Natural killer cell (primary cell): ENCODE data around the gene NBEAL2. TPM values are rescaled to one million over a fixed set of nuclear protein-coding genes. Genes with fewer than 3 reads are reported as not detected.

Experiments
- ATAC-seq, 3 donors: fragments of 150-1000 bp in 2 of 3; fragments of 200-7000 bp in 1 of 3; cut with Tn5 transposase; 1 replicate in 1 of 3; 2 replicates in 2 of 3; pipeline ENCODE4 v1.10.0; 2021; ENCODE audit warnings: mild to moderate bottlenecking in 2 of 3, moderate library complexity in 2 of 3
- DNase-seq, 2 donors: peaks; one replicate each; pipeline versions ENCODE4 v3.0.0 to v3.0.0-alpha.2; 2013 to 2021; ENCODE audit warnings: mixed read lengths in 1 of 2
- H3K27ac ChIP-seq: one replicate; pipeline ENCODE4 v1.5.1; 2013; ENCODE audit warnings: mild to moderate bottlenecking, low read length
- H3K27me3 ChIP-seq: one replicate; pipeline ENCODE4 v1.6.1; 2013; ENCODE audit warnings: low read length; ENCODE audit not compliant: control insufficient read depth, insufficient read depth
- H3K36me3 ChIP-seq: one replicate; pipeline ENCODE4 v1.6.1; 2013; ENCODE audit warnings: low read length; ENCODE audit not compliant: control insufficient read depth, insufficient read depth
- H3K4me1 ChIP-seq: one replicate; pipeline ENCODE4 v1.6.1; 2013; ENCODE audit warnings: low read length; ENCODE audit not compliant: control insufficient read depth, insufficient read depth
- H3K4me3 ChIP-seq: one replicate; pipeline ENCODE4 v1.5.1; 2013; ENCODE audit warnings: low read length
- H3K9me3 ChIP-seq: one replicate; pipeline ENCODE4 v1.6.1; 2013; ENCODE audit warnings: low read length; ENCODE audit not compliant: control insufficient read depth, insufficient read depth
- H3K27ac Mint-ChIP-seq, 2 donors: one replicate each; pipeline ENCODE4 v1.8.0; 2022; ENCODE audit warnings: mild to moderate bottlenecking in 2 of 2, mixed read lengths in 2 of 2, moderate library complexity in 1 of 2
- H3K27me3 Mint-ChIP-seq, 2 donors: one replicate each; pipeline ENCODE4 v1.8.0; 2022; ENCODE audit warnings: low read depth in 2 of 2, mixed read lengths in 2 of 2
- H3K36me3 Mint-ChIP-seq: one replicate; pipeline ENCODE4 v1.8.0; 2022; ENCODE audit warnings: mixed read lengths
- H3K4me1 Mint-ChIP-seq, 2 donors: one replicate each; pipeline ENCODE4 v1.8.0; 2022; ENCODE audit warnings: mixed read lengths in 2 of 2
- H3K4me3 Mint-ChIP-seq: one replicate; pipeline ENCODE4 v1.8.0; 2022; ENCODE audit warnings: mild to moderate bottlenecking, moderate library complexity, mixed read lengths
- H3K9me3 Mint-ChIP-seq, 2 donors: one replicate each; pipeline ENCODE4 v1.8.0; 2022; ENCODE audit warnings: mixed read lengths in 2 of 2
- CTCF ChIP-seq: fragments of 200-600 bp; IDR thresholded peaks from one replicate; pipeline ENCODE4 v1.8.0; 2022; ENCODE audit warnings: antibody characterized with exemption
- WGBS: methylation state at CpG from one replicate; pipeline ENCODE4 v1.1.7; 2013; ENCODE audit warnings: missing lambda C conversion rate; ENCODE audit not compliant: insufficient coverage; 5-methylcytosine and 5-hydroxymethylcytosine counted together
- intact Hi-C: fragments of 100-400 bp; cut with micrococcal nuclease; formaldehyde crosslinking; loops from one replicate; pipeline ENCODE4 v1.14.2; 2022
- total RNA-seq, 4 donors: library from RNA; stranded (reverse); fragments of 120-200 nt in 1 of 4; gene quantifications; one replicate each; pipeline versions ENCODE4 v1.2.3 to v1.2.4, GENCODE V29; 2013 to 2022

The NBEAL2 gene
- total RNA-seq, 3 donors from 2014 or later (not counting 1 experiment from before 2014, with no cell fraction given), result 453 to 536 (median 532) TPM

GRCh38 chr3:46965151-46965550 lies 14.3 kb upstream of the NBEAL2 start:
- no peak for TF ChIP-seq CTCF
- Histone ChIP-seq H3K9me3 (no peaks in the 10 kb centered on the region), H3K27me3 (no peaks in the 10 kb centered on the region), H3K27ac (no peak overlapping the region), H3K4me3 (no peak overlapping the region), H3K36me3 (peaks cover 11% of the 10 kb centered on the region), H3K4me1 (peaks cover 63% of the 10 kb centered on the region)
- Mint-ChIP-seq H3K27me3 (no peaks in the 10 kb centered on the region), H3K36me3 (no peaks in the 10 kb centered on the region), H3K9me3 (no peaks in the 10 kb centered on the region), H3K4me3 (no peak overlapping the region), H3K27ac (peak overlapping the region; percentile 73 to 93), H3K4me1 (peaks cover 72 to 75% of the 10 kb centered on the region in 2 donors)
- WGBS, result 16% methylated on average over 6 of the region's 6 CpGs
- DNase-seq (no peak), ATAC-seq (peak; percentile 39 to 65 (median 56))
- intact Hi-C loops, result no loop called here

GRCh38 chr3:46966811-46967210 lies 12.7 kb upstream of the NBEAL2 start:
- TF ChIP-seq CTCF, result no peak
- Mint-ChIP-seq H3K4me1 (peaks cover 72 to 75% of the 10 kb centered on the region in 2 donors), H3K4me3 (peak overlapping the region; percentile 38), H3K27ac (peak overlapping the region; percentile 73 to 93), H3K9me3 (no peaks in the 10 kb centered on the region), H3K36me3 (no peaks in the 10 kb centered on the region), H3K27me3 (no peaks in the 10 kb centered on the region)
- WGBS, result 67% methylated on average over 5 of the region's 5 CpGs
- H3K9me3 ChIP-seq, result no peaks in the 10 kb centered on the region
- H3K4me3 ChIP-seq, result no peak overlapping the region
- intact Hi-C loops, result no loop called here
- H3K27ac ChIP-seq, result peak overlapping the region; percentile 6
- H3K27me3 ChIP-seq, result no peaks in the 10 kb centered on the region
- DNase-seq, result no peak
- peak in 2 of 3 donors; percentile 41 to 61 for ATAC-seq
- peaks cover 65% of the 10 kb centered on the region for H3K4me1 ChIP-seq
- H3K36me3 ChIP-seq, result peaks cover 11% of the 10 kb centered on the region

GRCh38 chr3:46968783-46969428 lies 10.6 kb upstream of the NBEAL2 start:
- Histone ChIP-seq H3K27me3 (no peaks in the 10 kb centered on the region), H3K36me3 (peaks cover 8% of the 10 kb centered on the region), H3K27ac (no peak overlapping the region), H3K9me3 (no peaks in the 10 kb centered on the region), H3K4me3 (no peak overlapping the region), H3K4me1 (peaks cover 76% of the 10 kb centered on the region)
- Mint-ChIP-seq H3K4me3 (no peak overlapping the region), H3K36me3 (no peaks in the 10 kb centered on the region), H3K4me1 (peaks cover 81% of the 10 kb centered on the region in 2 donors), H3K9me3 (no peaks in the 10 kb centered on the region), H3K27me3 (no peaks in the 10 kb centered on the region), H3K27ac (peak overlapping the region; percentile 88 to 93)
- ATAC-seq (no peak), DNase-seq (no peak)
- WGBS, result 58% methylated on average over 8 of the region's 9 CpGs
- intact Hi-C loops, result no loop called here
- TF ChIP-seq CTCF, result no peak
